SKM-1 (cell line): ENCODE measurements around the gene RAP1GAP2.
"Not testable (repeated sequence)": the region's sequence is repeated elsewhere in the genome, so short reads cannot be mapped to it uniquely, and the experiment has no call there.

Experiments
- DNase-seq: peaks from one replicate; lab custom pipeline; 2025; ENCODE audit not compliant: unreplicated experiment; lab: John Stamatoyannopoulos, UW

Gene RAP1GAP2

DNA sequence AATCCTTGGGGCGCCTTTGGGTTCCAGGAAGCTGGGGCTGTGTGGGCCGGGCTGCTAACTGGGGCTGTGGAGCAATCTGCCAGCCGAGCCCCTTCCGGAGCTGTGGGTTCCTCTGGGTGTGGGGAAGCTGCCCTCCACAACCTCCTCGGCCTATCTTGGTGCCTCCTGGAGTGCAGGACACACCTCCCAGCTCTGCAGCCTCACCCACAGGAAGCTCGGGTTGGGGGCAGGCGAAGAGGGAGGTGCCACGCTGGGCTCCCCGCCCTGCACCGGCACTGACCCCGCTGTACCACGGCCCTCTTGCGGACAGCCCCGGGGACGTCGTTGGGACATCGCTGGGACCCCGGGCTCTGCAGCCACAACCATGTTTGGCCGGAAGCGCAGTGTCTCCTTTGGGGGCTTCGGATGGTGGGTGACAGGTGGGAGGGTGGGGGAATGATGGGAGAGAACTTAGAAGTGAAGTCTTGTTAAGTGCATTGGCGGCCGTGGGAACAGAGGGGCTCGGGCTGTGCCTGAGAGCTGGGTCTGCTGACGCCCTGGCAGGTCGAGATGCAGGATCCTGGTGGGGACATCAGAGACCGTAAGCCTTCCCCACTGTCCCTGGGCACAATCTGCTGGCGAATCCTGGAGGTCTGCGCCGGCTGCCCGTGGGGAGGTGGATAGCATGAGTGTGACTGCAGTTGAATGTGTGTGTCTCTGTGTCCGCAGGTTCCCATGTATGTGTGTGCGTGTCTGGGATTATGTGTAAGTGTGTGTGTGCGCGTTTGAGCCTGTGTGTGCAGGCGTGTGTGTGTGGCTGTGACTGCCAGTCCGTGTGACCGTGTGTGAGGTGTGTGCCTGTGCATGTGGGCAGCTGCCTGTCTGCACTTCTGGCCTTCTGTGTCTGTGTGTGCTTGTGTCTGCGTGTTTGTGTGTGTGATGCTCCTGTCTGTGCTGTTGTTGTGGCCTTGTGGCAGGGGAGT, at the start of gene RAP1GAP2:
RAP1GAP2 (plus strand) TSS at position 275 of the 962 bp plus-strand sequence; CDS start at position 365, 90 bp downstream.
- peak; percentile 79 for DNase-seq

- DNase-seq, result no peak
These were observed 47.0 kb upstream of the RAP1GAP2 start, which contains the start of gene CCDC92B for GRCh38 chr17:2749058-2749783. CCDC92B (minus strand) TSS chr17:2749652; CDS start chr17:2735145, 14,507 bp downstream.

GRCh38 chr17:2749784-2750181, 46.5 kb upstream of the RAP1GAP2 start:
- no peak for DNase-seq

GRCh38 chr17:2750721-2751120, 45.5 kb upstream of the RAP1GAP2 start:
- DNase-seq, result no peak

DNA sequence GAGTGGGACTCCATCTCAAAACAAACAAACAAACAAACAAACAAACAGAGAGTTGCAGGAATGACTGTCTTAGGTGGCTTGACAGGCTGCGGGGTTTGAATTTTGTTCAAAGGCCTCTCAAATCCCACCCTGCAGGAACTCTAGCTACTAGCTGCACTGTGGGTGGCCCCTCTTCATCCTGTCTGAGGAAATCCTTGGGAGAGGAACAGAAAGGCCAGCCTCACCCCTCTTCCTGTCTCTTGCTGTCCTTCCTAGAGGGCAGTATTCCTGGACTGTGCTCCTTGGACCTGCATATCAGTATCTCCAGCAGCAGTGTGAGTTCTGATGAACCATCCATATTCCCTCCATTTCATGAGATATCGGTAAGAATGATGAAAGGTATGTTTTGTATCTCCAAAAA, 44.7 kb upstream of the RAP1GAP2 start:
- DNase-seq, result no peak

- DNase-seq, result no peak
These were observed 40.1 kb upstream of the RAP1GAP2 start for GRCh38 chr17:2755891-2756724.

- DNase-seq, result no peak
These were observed 37.4 kb upstream of the RAP1GAP2 start for GRCh38 chr17:2758870-2759269.

- DNase-seq, result no peak
These were observed 26.1 kb upstream of the RAP1GAP2 start for GRCh38 chr17:2770129-2770528.

DNA sequence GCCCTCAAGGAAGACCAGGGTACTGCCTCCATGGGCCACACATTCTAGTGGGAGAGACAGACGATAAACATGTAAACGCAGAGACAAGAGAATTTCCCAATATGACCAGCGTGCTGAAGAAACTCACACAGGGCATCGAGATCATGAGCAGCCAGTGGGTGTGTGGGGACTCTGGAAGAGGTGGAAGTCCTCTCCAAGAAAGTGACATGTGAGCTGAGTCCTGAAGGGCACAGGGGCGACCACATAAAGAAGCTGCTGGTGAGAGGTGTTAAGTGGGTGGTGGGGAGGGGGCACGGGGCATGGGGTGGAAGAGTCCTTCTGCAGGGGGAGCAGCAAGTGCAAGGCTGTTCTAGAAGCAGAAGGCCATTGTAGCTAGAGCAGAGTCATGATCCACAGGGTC, 21.0 kb upstream of the RAP1GAP2 start:
- no peak for DNase-seq

DNA sequence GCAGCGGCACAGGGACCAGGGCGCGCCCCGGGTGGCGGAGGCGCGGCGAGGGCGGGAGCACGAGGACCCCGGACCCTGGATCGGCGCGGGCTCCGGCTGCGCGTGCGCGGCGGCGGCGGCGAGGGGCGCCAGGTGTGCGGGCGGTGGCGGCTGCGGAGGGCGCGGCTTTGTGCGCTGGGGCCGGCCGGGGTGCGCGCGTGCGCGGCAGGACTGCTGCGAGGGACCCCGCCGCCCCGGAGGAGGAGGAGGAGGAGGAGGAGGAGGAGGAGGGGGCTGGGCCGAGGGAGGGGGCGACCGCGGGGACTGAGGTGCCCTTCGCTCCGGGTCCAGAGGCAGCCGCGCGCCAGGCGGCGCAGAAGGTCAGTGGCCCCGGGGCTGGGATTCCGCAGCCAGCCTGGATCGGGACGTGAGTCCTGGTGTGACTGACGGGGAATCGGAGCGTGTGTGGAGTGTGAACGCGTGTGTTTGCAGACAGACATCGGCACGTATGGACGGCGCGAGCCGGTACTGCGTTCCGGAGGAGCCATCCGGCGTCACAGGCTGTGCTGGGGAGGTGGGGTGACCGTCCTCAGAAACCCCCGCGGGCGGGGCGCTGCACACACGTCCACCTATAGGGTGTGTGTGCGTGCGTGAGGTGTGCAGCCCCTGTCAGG, 19.5 kb upstream of the RAP1GAP2 start:
- DNase-seq, result no peak

DNA sequence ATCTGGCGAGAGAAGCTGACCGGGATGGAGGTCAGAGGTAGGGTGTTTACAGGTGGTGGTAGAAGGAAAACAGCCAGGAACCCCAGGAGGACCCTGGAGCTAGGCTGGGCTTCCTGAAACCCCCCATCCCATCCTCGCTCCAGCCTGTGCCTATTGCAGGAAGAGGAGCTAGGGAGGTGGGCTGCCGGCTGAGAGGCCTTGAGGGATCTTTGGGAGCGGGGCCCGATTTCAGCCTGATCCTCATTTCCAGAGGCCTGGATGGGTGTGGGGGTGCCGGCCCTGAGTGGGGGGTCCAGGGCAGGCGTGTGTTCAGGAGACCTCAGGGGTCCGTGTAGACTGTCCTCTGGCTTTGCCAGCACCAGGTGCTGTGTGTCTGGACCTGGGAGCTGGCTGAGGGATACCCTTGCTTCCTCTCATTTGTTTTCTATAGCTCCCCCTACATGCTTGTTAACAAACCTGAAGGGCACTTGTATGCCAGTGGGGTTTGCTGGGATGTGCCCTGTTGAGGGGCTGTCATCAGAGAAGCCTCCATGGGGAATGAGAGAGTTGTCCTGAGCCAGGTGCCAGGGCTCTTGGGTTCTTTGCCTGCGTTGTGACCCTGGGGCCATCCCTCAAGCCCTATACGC, 18.9 kb upstream of the RAP1GAP2 start:
- DNase-seq, result no peak

- no peak for DNase-seq
These were observed 17.7 kb upstream of the RAP1GAP2 start for GRCh38 chr17:2778489-2778888.

GRCh38 chr17:2779545-2779944, 16.7 kb upstream of the RAP1GAP2 start:
- DNase-seq, result no peak

DNA sequence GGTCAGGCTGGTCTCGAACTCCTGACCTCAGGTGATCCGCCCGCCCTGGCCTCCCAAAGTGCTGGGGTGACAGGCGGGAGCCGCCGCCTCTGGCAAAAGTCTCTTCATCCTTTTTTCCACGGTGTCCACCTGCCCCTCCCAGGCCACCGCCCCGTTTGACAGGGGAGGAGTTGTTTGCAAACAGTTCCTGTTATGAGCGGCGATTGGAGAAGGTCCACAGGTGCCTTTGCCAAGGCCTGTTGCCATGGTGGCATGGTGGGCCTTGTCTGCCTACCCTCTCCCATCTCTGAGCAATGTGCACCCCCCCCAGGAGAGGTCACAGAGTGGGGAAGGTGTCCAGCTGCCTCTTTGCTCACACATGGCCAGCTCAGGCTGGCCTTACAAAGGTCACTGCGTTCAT, 16.0 kb upstream of the RAP1GAP2 start:
- no peak for DNase-seq

DNA sequence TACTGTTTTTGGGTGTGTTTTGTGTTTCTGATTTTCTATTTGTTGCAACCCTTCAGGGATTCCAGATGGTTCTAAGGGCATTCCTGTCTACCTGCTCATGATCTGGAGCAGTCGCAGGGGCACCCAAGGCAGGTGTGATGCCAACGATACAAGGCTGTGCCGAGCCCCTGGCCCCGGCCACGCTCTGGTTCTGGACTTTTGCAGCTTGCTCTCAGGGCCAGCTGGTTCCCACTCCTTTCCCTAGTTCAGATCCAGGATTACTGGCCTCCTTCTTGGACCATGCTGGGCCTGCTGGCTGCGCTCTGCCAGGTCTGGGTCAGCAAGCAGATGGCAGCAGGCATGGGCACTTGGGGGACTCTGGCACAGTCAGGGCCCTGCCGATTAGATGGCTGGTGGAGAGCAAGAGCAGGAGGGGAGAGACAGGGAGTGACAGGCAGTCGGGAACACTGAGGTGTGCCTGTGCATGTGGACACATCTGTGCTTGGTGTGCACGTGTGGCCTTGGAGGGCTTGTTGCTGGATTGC, 15.2 kb upstream of the RAP1GAP2 start:
- DNase-seq, result no peak

GRCh38 chr17:2781598-2781997, 14.6 kb upstream of the RAP1GAP2 start:
- not testable (repeated sequence) for DNase-seq

DNA sequence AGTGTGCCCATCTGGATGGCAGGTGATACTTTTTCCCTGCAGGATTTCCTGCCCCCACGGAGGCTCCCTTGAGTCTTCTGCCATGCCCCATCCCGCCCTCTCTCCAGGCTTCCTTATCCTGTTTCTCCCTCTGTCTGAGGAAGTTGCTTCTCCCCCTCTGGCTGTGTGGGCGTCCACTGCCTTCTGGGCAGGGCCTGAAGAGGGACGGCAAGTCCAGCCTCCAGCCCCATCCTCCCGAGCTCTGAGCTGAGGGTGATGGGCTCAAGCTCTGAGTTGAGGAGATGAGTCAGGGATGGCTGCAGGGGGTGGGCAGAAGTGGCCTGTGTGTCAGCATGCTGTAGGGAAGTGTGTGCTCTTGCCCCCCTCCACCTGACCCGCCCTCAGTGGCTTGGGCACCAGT, 14.2 kb upstream of the RAP1GAP2 start:
- no peak for DNase-seq

GRCh38 chr17:2783310-2784030, 12.8 kb upstream of the RAP1GAP2 start:
- DNase-seq, result no peak

DNA sequence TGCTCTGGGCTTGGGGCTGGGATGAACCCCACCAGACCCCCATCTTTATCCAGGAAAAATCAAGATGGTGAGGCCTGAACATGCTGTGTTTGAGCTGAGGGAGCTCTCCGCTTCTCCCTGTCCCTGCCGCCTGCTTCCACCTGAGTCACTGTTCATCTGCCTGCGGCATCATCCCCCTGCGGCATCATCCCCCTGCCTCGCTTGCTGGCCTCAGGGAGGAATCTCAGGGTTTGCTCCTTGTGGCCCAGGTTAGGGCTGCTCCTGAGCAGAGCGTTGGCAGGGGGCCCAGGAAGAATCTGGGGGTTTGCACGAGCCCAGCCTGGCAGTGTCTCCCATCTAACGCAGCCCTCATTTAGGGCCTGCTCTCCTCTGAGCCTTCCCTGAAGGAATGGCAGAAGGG, 11.4 kb upstream of the RAP1GAP2 start:
- DNase-seq, result no peak
